Measurements from ENCODE around the gene SOD3.

DNA sequence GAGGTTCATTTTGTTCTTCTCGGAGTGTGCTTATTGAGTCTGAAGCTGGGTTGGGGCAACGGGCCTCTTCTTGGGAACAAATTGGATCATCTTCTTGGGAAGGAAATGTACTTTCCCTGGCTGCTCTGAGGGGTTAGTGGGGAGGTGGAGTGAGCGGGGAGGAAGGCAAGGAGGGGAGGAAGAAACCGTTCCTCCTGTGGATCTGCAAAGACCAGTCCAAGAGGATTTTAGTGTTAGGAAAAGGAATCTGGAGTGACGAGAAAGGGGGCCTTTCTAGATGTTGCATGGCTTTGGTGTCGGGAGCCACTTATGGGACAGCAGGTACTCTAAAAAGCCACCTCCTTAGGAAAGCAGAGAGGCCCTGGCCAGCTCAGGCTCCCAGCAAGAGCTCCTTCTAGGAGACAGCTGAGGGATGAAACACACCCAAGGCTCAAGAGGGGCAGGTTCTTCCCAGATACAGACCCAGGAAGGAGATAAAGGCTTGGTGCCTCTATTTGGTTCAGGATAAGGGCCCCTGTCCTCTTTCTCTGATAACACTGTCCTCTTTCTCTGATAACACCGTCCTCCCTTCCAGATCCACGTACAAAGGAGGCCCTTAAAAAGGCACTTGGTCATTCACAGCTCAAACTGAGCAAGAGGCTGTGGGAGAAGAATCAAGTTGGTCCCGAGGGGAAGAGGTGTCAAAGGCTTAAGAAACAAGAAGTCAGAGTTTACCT is 451 bp downstream of the SOD3 start:
- TF ChIP-seq, protein P1, sequence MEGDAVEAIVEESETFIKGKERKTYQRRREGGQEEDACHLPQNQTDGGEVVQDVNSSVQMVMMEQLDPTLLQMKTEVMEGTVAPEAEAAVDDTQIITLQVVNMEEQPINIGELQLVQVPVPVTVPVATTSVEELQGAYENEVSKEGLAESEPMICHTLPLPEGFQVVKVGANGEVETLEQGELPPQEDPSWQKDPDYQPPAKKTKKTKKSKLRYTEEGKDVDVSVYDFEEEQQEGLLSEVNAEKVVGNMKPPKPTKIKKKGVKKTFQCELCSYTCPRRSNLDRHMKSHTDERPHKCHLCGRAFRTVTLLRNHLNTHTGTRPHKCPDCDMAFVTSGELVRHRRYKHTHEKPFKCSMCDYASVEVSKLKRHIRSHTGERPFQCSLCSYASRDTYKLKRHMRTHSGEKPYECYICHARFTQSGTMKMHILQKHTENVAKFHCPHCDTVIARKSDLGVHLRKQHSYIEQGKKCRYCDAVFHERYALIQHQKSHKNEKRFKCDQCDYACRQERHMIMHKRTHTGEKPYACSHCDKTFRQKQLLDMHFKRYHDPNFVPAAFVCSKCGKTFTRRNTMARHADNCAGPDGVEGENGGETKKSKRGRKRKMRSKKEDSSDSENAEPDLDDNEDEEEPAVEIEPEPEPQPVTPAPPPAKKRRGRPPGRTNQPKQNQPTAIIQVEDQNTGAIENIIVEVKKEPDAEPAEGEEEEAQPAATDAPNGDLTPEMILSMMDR (IDR thresholded peaks at IDR 0.05) = no peak
- no peak for TF ChIP-seq SIN3A (IDR thresholded peaks at IDR 0.05; ENCODE audit: borderline replicate concordance, insufficient read depth, low read depth, low read length)

Data from Panc1 (cell line).